NCI-H345 treated with DMSO at 0.1 percent for 48 hours (cell line): Measurements from ENCODE around the gene SLC6A4.
"Not testable (repeated sequence)": the region's sequence is repeated elsewhere in the genome, so short reads cannot be mapped to it uniquely, and the experiment has no call there.

ENCODE experiments used
- DNase-seq: peaks from one replicate; lab custom pipeline; 2025; ENCODE audit not compliant: unreplicated experiment; lab: John Stamatoyannopoulos, UW

The SLC6A4 gene

DNA sequence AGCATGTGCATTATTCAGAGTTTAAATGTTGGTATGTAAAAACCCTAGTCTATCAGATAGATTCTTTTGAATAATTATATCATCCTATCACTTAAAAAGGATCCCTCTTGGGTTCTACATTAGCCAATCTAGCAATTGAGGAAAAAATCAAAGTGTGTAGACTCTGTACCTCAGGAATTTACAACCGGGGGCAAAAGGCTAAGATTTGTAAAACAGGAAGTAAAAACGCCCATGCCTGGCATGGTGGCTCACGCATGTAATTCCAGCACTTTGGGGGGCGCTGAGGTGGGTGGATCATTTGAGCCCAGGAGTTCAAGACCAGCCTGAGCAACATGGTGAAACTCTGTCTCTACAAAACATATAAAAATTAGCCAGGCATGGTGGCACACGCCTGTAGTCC, 58.6 kb downstream of the SLC6A4 start:
- no peak for DNase-seq

- no peak for DNase-seq
Observed at GRCh38 chr17:30174556-30174955, 60.9 kb downstream of the SLC6A4 start.

GRCh38 chr17:30173649-30174048, 61.8 kb downstream of the SLC6A4 start:
- DNase-seq, result no peak

- no peak for DNase-seq
Observed at GRCh38 chr17:30172560-30172959, 62.9 kb downstream of the SLC6A4 start.

DNA sequence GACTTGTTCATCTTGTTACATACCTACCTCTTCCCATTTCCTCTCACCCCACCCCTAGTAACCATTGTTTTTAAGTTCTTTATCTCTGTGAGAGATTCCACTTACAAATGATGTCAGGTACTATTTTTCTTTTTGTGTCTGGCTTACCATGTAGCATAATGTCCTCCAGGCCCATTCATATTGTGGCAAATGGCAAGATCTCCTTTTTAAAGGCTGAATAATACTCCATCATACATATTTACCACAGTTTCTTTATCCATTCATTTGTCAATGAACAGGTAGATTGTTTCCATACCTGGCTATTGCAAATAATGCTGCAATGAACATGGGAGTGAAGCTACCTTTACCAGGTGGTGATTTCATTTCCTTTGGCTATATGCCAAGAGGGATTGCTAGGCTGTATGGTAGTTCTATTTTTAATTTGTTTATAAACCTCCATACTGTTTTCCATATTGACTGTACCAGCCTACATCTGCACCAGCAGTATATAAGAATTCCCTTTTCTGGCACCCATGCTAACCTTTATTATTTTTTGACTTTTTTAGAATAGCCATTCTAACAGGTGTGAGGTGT, 65.0 kb downstream of the SLC6A4 start:
- no peak for DNase-seq

GRCh38 chr17:30165960-30166359, 69.5 kb downstream of the SLC6A4 start:
- DNase-seq, result no peak

- no peak for DNase-seq
Observed at GRCh38 chr17:30165147-30165546, 70.3 kb downstream of the SLC6A4 start.

DNA sequence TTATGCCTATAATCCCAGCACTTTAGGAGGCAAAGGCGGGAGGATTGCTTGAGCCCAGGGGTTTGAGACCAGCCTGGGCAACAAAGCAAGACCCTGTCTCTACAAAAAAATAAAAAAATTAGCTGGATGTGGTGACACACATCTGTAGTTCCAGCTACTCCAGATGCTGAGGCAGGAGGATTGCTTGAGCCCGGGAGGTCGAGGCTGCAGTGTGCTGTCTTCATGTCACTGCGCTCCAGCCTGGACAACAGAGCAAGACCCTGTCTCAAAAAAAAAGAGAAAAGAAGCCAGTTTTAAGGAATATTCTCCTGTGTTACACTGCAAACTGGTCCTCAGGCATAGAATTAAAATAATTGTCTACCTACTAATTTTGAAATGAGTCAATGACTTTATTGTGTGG, 71.0 kb downstream of the SLC6A4 start:
- DNase-seq, result no peak

GRCh38 chr17:30161601-30162000, 73.9 kb downstream of the SLC6A4 start:
- no peak for DNase-seq

DNA sequence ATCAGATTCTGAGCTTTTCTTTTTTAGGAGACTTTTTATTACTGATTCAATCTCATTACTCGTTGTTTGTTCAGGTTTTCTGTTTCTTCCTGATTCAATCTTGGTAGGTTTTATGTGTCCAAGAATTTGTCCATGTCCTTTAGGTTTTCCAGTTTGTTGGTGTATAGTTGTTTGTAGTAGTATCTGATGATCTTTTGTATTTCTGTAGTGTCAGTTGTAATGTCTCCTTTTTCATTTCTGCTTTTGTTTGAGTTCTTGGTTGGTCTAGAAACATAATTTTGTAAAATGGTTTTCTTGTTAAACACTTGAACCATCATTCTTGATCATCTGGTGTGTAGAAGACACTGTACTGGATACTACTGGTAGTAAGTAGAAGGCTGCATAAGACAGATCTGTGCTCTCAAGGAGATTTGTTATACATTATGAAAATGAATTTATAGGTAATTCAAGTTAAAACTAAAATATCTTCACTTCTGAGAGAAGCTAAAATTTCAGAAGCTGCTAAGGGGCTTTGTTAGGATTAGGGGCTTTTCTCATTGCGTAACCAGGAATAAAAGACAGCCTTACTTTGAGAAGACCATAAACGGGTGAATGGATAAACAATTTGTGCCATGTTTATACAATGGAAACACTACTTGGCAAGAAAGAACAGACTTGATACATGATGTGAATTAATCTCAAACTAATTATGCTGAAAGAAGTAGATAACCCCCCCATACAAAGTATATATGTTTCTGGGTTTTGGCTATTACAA, 74.9 kb downstream of the SLC6A4 start:
- no peak for DNase-seq

DNA sequence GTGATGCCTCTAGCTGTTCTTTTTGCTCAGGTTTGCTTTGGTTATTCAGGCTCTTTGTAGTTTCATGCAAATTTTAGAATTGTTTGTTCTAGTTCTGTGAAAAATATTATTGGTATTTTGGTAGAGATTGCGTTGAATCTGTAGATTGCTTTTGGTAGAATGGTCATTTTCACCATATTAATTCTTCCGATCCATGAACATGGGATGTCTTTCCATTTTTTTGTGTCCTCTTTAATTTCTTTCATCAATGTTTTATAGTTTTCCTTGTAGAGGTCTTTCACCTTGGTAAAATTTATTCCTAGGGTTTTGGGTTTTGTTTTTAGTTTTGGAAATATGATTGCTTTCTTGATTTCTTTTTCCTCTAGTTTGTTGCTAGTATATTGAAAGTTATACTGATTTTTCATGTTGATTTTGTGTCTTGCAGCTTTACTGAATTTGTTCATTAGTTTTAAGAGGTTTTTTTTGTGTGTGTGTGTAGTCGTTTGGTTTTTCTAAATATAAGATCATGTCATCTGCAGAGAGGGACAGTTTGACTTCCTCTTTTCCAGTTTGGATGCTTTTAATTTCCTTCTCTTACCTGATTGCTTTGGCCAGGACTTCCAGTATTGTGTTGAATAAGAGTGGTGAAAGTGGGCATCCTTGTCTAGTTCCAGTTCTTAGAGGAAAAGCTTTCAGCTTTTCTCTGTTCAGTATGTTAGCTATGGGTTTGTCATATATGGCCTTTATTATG, 76.4 kb downstream of the SLC6A4 start:
- no peak for DNase-seq

- DNase-seq, result no peak
Observed at GRCh38 chr17:30155389-30155788, 80.1 kb downstream of the SLC6A4 start.

DNA sequence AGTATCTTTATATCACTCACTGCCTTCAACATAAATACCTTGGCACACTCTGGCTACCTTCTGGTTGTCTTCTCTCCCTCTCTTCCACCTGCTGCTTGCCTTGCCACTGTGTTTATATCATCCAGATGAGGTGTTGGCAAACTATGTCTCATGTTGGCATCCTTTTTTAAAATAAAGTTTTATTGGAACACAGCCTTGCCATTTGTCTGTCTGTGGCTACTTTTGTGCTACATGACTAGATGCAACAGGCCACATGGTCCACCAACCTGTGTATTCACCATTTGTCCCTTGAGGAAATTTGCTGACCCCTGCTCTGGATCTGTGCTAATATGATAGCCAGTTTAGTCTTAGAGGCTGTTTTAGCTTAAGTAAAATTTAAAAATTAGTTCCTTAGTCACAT, 82.0 kb downstream of the SLC6A4 start:
- DNase-seq, result no peak

GRCh38 chr17:30151471-30151870, 84.0 kb downstream of the SLC6A4 start:
- no peak for DNase-seq

DNA sequence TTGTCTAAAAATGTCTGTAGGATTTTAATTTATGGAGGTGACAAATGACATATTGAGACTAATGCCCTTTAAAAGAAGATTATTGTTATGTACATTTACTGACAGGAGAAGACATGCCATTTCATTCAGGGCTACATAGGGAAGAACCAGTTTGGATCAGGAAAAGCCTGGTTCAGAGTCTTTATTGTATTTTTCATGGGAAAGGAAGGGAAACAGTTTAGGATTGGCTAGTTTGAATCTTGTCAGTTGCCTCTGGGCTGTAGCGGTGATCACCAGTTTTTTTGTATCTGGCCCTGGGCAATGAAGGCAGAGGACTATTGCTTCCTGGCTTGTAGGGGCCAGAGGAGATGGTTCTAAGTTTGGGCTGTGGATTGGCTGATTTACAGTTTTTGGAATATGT, 87.1 kb downstream of the SLC6A4 start:
- DNase-seq, result no peak

- DNase-seq, result not testable (repeated sequence)
Observed at GRCh38 chr17:30147860-30148259, 87.6 kb downstream of the SLC6A4 start.
